Germinal center (tissue), 1 donor: ENCODE data around the gene EAPP.
"Not testable (repeated sequence)": the region's sequence is repeated elsewhere in the genome, so short reads cannot be mapped to it uniquely, and the experiment has no call there.

ENCODE experiments used
- DNase-seq: peaks from one replicate; pipeline ENCODE4 v3.0.0; 2012; ENCODE audit warnings: mixed read lengths, low spot score

The EAPP gene

GRCh38 chr14:34539407-34540180, at the start of gene EAPP:
Gene EAPP (minus strand): TSS chr14:34539701. CDS start chr14:34539628, 73 bp downstream.
- DNase-seq, result peak; percentile 96

- no peak for DNase-seq
These were observed 44.0 kb upstream of the EAPP start for GRCh38 chr14:34583525-34583924.

- no peak for DNase-seq
These were observed 42.7 kb upstream of the EAPP start for GRCh38 chr14:34582117-34582680.

- no peak for DNase-seq
These were observed 40.9 kb upstream of the EAPP start for GRCh38 chr14:34580381-34580780.

- no peak for DNase-seq
These were observed 32.3 kb upstream of the EAPP start for GRCh38 chr14:34571771-34572170.

GRCh38 chr14:34569750-34570149, 30.2 kb upstream of the EAPP start:
- no peak for DNase-seq

- no peak for DNase-seq
These were observed 29.3 kb upstream of the EAPP start for GRCh38 chr14:34568803-34569202.

- DNase-seq, result no peak
These were observed 23.3 kb upstream of the EAPP start for GRCh38 chr14:34562776-34563150.

GRCh38 chr14:34562037-34562775, 22.7 kb upstream of the EAPP start:
- not testable (repeated sequence) for DNase-seq

GRCh38 chr14:34556498-34556829, 17.0 kb upstream of the EAPP start:
- not testable (repeated sequence) for DNase-seq

- DNase-seq, result not testable (repeated sequence)
These were observed 16.3 kb upstream of the EAPP start for GRCh38 chr14:34555583-34556497.

GRCh38 chr14:34554540-34555250, 15.2 kb upstream of the EAPP start:
- no peak for DNase-seq

GRCh38 chr14:34549276-34549966, 9.9 kb upstream of the EAPP start:
- DNase-seq, result not testable (repeated sequence)

GRCh38 chr14:34548472-34548981, 9.0 kb upstream of the EAPP start:
- DNase-seq, result no peak

- not testable (repeated sequence) for DNase-seq
These were observed 7.6 kb upstream of the EAPP start for GRCh38 chr14:34547136-34547520.

- not testable (repeated sequence) for DNase-seq
These were observed 7.0 kb upstream of the EAPP start for GRCh38 chr14:34546272-34547135.

GRCh38 chr14:34540181-34541059, 919 bp upstream of the EAPP start:
- DNase-seq, result not testable (repeated sequence)

GRCh38 chr14:34538871-34539406, 562 bp downstream of the EAPP start:
- no peak for DNase-seq
